Psoas muscle (tissue), 8 donors: ENCODE data around the gene PGLYRP2. TPM values are rescaled to one million over a fixed set of nuclear protein-coding genes. Genes with fewer than 3 reads are reported as not detected.
"Not testable (repeated sequence)": the region's sequence is repeated elsewhere in the genome, so short reads cannot be mapped to it uniquely, and the experiment has no call there.

ENCODE experiments used
- ATAC-seq, 4 donors: fragments of 200-7000 bp; cut with Tn5 transposase; one replicate each; pipeline ENCODE4 v1.9.1; 2020; ENCODE audit warnings: moderate library complexity in 3 of 4, mild to moderate bottlenecking in 2 of 4
- DNase-seq, 2 donors: peaks; one replicate each; pipeline ENCODE4 v3.0.0-alpha.2; 2020
- H3K27ac ChIP-seq: fragments of 200-600 bp; one replicate; pipeline ENCODE4 v1.8.0; 2022
- H3K27me3 ChIP-seq, 3 donors: fragments of 200-600 bp in 1 of 3; one replicate each; pipeline versions ENCODE4 v1.6.1 to v1.8.0; 2013 to 2022; ENCODE audit warnings: low read length in 2 of 3, mild to moderate bottlenecking in 2 of 3, moderate library complexity in 1 of 3; ENCODE audit not compliant: insufficient read depth in 3 of 3
- H3K36me3 ChIP-seq, 2 donors: fragments of 200-600 bp in 1 of 2; one replicate each; pipeline versions ENCODE4 v1.6.1 to v1.8.0; 2013 to 2022; ENCODE audit warnings: low read depth in 1 of 2, mild to moderate bottlenecking in 1 of 2, moderate library complexity in 1 of 2; ENCODE audit not compliant: insufficient read depth in 1 of 2
- H3K4me1 ChIP-seq: fragments of 200-600 bp; one replicate; pipeline ENCODE4 v1.8.0; 2022
- H3K4me3 ChIP-seq: fragments of 200-600 bp; one replicate; pipeline ENCODE4 v1.8.0; 2022; ENCODE audit warnings: mild to moderate bottlenecking
- H3K9me3 ChIP-seq: fragments of 200-600 bp; one replicate; pipeline ENCODE4 v1.8.0; 2022
- CTCF ChIP-seq: fragments of 200-600 bp; IDR thresholded peaks from one replicate; pipeline ENCODE4 v1.8.0; 2022; ENCODE audit warnings: antibody characterized with exemption
- WGBS, 3 donors: extraction: QIAGEN DNeasy Blood & Tissue Kit; methylation state at CpG; one replicate each; pipeline versions ENCODE4 v1.1.6 to v1.1.7; 2013; 5-methylcytosine and 5-hydroxymethylcytosine counted together
- intact Hi-C, 2 donors: fragments of 100-400 bp; cut with DNase I; formaldehyde crosslinking; loops; one replicate each; pipeline versions ENCODE4 v1.11.0 to v1.14.2; 2022
- polyA plus RNA-seq, 3 donors: library from polyadenylated mRNA; stranded (reverse); fragments of 200-250 nt; gene quantifications; one replicate each; pipeline ENCODE4 v1.2.3, GENCODE V29; 2013
- total RNA-seq, 4 donors: library from RNA; stranded (reverse); fragmentation: NEBNext Ultra II Directional in 2 of 4; extraction: Animal tissue kit (Norgen Biotek cat#: 25700) in 2 of 4; gene quantifications; one replicate each; pipeline versions ENCODE4 v1.2.1 to v1.2.4, GENCODE V29; 2021 to 2023
- donor health status: healthy with polysubstance abuse.
- donor health status: DM: no; HTN: no; CAD: no; lungs with moderate emphysema.
- donor health status: Bipolar disorder and iron deficiency.
- donor health status: healthy.
- donor health status: DM: yes; HTN: yes; CAD: no.
- donor health status: DM: no; HTN: no; CAD: no.
- donor health status: DM: no; HTN: no; CAD: no.
- donor health status: DM: yes; HTN: yes; CAD: no.

PGLYRP2 gene
- total and polyA plus RNA-seq, 7 donors, result not detected

GRCh38 chr19:15524781-15525180 lies 45.5 kb upstream of the PGLYRP2 start:
- no peak for TF ChIP-seq CTCF
- peaks cover 0 to 7% (median 2%) of the 10 kb centered on the region in 3 donors for H3K27me3 ChIP-seq
- intact Hi-C loops, result no loop called here
- H3K4me3 ChIP-seq, result no peak overlapping the region
- 68 to 74% (median 69%) methylated on average over 5 of the region's 5 CpGs for WGBS, 3 donors
- ATAC-seq, result no peak
- no peak overlapping the region for H3K27ac ChIP-seq
- no peak for DNase-seq
- H3K4me1 ChIP-seq, result no peaks in the 10 kb centered on the region
- no peaks in the 10 kb centered on the region for H3K9me3 ChIP-seq
- no peaks in the 10 kb centered on the region for H3K36me3 ChIP-seq

GRCh38 chr19:15519433-15519976 lies 40.2 kb upstream of the PGLYRP2 start:
- intact Hi-C loops, result no loop called here
- 62 to 78% (median 64%) methylated on average over 6 of the region's 6 CpGs for WGBS, 3 donors
- no peaks in the 10 kb centered on the region for H3K4me1 ChIP-seq

GRCh38 chr19:15517778-15518177 lies 38.5 kb upstream of the PGLYRP2 start:
- 60 to 77% (median 74%) methylated on average over 1 of the region's 1 CpG for WGBS, 3 donors
- no peak overlapping the region for H3K4me3 ChIP-seq
- ATAC-seq (no peak), DNase-seq (no peak)
- no peaks in the 10 kb centered on the region for H3K4me1 ChIP-seq
- peaks cover 0 to 7% (median 1%) of the 10 kb centered on the region in 3 donors for H3K27me3 ChIP-seq
- TF ChIP-seq CTCF, result no peak
- intact Hi-C loops, result no loop called here
- H3K36me3 ChIP-seq, result no peaks in the 10 kb centered on the region
- no peaks in the 10 kb centered on the region for H3K9me3 ChIP-seq
- H3K27ac ChIP-seq, result no peak overlapping the region

More at GRCh38 chr19:15519433-15519976, 40.2 kb upstream of the PGLYRP2 start:
- DNase-seq (no peak), ATAC-seq (no peak)
- no peak overlapping the region for H3K4me3 ChIP-seq
- no peaks in the 10 kb centered on the region for H3K36me3 ChIP-seq
- no peak for TF ChIP-seq CTCF
- H3K27ac ChIP-seq, result no peak overlapping the region
- peaks cover 0 to 7% (median 1%) of the 10 kb centered on the region in 3 donors for H3K27me3 ChIP-seq
- H3K9me3 ChIP-seq, result no peaks in the 10 kb centered on the region

GRCh38 chr19:15516363-15516762 lies 37.1 kb upstream of the PGLYRP2 start:
- peaks cover 0 to 10% (median 1%) of the 10 kb centered on the region in 3 donors for H3K27me3 ChIP-seq
- DNase-seq (no peak), ATAC-seq (no peak)
- H3K4me3 ChIP-seq, result no peak overlapping the region
- TF ChIP-seq CTCF, result no peak
- H3K36me3 ChIP-seq, result no peaks in the 10 kb centered on the region
- no peak overlapping the region for H3K27ac ChIP-seq
- no peaks in the 10 kb centered on the region for H3K4me1 ChIP-seq
- intact Hi-C loops, result no loop called here
- H3K9me3 ChIP-seq, result no peaks in the 10 kb centered on the region
- 89 to 91% (median 90%) methylated on average over 3 of the region's 3 CpGs for WGBS, 3 donors

GRCh38 chr19:15515227-15515625 lies 35.9 kb upstream of the PGLYRP2 start:
- WGBS, 3 donors, result 77 to 86% (median 84%) methylated on average over 9 of the region's 9 CpGs
- intact Hi-C loops, H3K4me1 ChIP-seq, DNase-seq, H3K36me3 ChIP-seq, H3K4me3 ChIP-seq, H3K27ac ChIP-seq, H3K9me3 ChIP-seq, ATAC-seq: not testable (repeated sequence)
- H3K27me3 ChIP-seq, result peaks cover 0 to 11% (median 1%) of the 10 kb centered on the region in 3 donors
